ENCODE data around the gene RPS10.
"Not testable (repeated sequence)": the region's sequence is repeated elsewhere in the genome, so short reads cannot be mapped to it uniquely, and the experiment has no call there.

RPS10 gene

DNA sequence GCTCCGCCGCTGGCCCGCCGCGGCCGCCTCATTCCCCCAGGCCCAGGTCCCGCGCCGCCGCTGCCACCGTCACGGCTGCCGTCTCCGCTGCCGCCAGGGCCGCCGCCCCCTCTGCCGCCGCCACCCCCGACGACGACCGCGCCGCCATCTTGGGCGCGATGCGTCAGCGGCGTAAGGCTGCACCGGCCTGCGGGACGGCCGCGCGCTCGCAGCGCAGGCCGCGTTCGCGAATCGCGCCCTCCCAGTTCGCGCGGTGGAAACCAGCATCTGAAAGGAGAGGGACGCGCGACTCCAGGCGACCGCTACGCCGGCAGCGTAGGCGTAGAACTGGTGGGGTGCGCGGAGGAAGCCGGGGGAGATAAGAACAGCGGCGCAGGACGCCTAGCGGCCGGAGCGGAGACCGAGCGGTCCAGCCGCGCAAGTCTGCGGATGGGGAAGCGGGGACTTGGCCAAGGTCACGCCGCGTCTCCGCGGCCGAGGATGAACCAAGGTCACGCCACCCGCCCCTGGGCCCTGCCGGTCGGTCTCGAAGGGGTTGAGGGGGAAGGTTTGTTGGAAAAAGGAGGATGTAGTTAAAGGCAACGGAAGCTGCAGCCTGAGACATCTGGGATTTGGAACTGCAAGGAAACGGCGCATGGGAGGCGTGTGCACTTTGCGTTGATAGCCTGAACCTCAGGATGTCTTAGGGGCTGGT, 33.2 kb downstream of the RPS10 start, which contains the start of gene NUDT3:
Gene NUDT3 (minus strand): TSS at position 173 of the 694 bp plus-strand sequence. CDS start 307 bp downstream, outside the sequence.
- peak; percentile 82 for DNase-seq (ENCODE audit: low read depth)

DNA sequence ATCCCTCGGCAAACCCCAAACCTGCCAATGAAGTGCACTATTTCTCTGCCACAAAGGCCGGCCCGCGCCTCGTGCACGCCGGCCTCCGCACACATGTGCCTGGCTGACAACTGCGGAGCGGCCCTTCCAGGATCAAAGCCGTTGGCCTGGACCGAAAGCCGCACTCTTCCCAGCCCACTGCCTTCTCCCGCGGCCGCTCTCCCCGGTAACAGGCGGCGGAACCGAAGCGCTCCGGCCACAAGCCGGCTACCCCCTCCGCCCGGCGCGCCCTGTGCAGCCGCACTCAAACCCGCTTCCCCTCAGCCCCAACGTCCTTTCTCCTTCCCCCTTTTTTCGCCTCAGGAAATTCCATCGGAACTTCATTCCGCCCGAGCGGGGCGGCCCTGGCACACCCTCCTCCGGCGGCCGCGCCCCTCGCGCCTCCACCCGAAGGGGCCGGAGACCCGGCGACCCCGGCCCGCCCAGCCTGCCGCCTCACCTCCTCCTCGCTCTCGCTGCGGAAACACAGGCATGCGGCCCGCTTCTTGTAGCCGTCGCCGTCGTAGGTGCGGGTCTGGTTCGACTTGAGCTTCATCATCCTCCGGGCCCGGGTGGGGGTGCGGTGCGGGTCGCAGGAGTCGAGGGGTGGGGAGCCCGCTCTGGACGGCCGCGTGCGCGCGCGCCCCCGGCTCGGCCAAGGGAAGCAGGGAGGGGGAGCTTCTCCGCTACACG, 33.9 kb downstream of the RPS10 start:
- DNase-seq (ENCODE audit: low read depth) = peak; percentile 33

DNA sequence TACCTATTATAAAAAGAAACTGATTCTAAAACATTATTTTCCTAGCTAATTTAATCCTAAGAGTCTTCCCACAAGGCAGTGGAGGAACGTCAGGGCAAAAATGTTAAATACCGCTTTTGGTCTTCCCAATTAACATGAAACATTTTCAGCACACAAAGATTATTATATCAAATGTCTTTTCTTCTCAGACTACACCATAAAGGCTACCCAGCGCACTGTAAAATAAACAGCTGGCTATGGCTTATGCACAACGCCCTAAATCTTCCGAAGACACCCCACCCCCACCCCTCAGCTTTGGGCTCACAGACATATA, 34.4 kb downstream of the RPS10 start:
- DNase-seq (ENCODE audit: low read depth) = no peak

DNA sequence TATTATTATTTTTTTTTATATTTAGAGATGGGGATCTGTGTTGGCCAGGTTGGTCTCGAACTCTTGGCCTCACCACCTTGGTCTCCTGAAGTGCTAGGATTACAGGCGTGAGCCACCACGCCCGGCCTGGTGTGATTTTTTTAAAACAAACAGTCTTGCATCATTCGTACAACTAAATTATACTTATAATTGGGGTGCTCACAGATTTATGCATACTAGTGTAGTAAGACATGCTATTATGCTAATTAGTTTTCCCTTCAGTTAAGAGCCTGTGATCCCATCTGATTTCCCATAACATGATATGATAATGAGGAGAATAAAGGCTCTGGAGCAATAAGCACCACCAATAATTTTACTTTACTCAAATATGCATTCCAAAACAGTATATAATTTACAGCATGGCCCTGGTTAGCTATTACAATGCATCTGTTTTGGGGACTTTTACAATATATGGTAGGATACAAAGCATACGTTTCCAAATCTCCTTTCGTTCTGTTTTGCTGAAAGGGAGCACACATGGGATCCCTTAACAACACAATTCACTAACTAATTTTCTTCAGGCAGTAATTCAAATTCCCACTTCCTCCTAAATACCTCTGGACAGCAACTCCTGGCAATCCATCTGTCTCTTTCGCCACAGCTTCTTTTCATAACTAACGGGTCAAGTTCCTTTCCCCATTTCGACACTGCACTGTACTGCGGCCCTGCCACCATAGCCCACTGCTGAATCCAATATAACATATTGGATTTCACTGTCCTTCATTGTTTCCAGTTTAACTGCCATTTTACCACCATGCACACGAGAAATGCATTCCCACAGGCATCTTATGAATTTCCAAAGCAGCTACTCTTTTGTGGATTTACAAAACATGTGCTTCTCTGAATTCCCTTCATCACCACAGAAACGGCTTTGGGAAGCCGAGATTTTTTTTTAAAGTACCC, 35.1 kb downstream of the RPS10 start:
- DNase-seq (ENCODE audit: low read depth) = no peak

DNA sequence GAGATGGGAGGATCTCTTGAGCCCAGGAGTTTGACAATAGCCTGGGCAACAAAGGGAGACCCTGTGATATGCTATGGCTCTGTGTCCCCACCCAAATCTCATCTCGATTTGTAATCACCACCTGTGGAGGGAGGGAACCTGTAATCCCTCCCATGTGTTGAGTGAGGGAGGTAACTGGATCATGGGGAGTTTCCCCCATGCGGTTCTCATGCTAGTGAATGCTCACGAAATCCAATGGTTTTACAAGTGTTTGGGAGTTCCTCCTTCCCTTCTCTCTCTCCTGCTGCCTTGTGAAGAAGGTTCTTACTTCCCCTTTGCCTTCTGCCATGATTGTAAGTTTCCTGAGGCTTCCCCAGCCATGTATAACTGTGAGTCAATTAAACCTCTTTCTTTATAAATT, 36.8 kb downstream of the RPS10 start:
- DNase-seq (ENCODE audit: low read depth) = no peak

DNA sequence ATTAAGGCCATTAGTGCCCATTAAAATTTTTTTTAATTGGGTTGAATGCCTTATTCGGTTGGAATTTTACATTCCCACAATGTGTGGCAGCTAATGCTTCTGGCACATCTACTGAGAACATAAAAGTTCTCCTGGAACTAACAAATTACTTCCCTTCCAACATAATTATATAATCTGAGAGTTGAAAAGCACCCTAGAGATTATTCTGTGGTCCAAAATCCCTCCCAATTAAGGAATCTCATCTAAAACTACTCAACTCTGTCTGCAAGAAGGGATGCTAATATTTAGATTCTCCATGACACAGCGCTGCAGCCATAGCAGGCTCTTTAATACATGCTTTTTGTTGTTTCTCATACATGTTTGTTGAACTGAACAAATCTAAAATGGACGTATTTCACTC, 37.4 kb downstream of the RPS10 start:
- no peak for DNase-seq (ENCODE audit: low read depth)

DNA sequence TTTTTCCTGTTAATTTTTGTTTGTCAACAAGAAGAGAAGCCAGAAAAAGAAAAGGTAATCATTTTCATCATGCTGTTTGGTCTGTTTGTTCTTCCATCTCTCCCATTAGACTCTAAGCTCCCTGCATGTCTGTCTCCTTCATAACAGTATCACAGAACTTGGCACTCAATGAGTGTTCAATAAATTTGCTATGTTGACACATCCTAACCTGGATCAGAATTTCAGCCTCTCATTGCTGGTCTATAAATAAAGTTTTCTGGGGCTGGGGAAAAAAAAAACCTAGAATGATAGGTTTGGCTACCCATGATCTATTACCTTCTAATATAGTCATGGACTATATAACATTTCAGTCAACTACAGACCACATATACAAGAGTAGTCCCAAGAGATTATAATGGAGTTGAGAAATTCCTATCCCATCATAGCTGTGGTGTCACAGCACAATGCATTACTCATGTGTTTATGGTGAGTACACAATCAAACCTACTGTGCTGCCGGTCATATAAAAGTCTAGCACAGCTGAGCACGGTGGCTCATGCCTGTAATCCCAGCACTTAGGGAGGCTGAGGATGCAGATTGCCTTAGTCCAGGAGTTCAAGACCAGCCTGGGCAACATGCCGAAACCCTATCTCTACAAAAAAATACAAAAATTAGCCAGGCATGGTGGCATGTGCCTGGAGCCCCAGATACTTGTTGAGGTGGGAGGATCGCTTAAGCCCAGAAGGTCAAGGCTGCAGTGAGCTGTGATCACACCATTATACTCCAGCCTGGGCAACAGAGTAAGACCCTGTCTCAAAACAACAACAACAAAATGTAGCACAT, 39.3 kb downstream of the RPS10 start:
- DNase-seq (ENCODE audit: low read depth) = no peak

DNA sequence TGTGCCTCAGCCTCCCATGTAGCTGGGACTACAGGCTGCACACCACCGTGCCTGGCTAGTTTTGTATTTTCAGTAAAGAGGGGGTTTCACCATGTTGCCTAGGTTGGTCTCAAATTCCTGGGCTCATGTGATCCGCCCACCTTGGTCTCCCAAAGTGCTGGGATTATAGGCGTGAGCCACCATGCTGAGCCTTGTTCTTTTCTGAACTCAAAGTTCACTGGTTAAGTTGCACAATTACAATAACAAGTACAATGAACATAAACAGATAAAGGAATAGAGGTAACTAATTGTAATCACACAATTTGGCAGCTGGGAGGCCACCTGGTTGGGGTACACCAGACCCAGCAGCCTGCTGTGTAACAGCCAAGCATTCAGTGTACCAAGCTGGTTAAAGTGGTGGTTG, 40.1 kb downstream of the RPS10 start:
- DNase-seq (ENCODE audit: low read depth) = no peak

DNA sequence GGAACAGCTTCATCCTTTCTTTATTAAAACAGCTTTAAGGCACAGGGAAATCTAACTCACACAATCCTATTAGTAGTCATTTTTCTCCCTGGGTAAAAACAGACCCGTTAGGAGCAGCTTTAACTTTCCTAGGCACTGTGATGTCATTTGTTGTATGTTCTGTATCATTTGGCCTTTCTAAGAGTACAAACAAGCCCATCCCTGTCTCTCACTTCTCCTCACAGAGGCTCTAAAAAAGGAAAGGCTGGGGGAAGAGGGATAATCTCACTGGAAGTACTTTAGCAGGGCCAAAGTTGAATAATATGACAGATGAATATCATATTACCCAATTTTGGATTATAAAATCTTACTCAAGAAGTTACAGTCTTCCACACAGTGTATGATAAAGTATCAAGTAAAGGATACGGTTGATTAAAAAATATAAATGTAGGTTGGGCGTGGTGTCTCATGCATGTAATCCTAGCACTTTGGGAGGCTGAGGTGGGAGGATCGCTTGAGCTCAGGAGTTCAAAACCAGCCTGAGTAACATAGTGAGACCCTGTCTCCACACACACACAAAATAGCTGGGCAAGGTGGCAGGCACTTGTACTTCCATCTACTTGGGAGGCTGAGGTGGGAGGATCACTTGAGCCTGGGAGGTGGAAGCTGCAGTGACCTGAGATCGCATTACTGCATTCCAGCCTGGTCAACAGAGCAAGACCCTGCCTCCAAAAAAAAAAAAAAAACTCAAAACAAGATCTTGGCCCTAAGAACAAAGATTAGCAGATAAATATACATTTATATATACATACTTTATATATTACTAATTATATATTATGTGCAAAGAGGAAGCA, 41.3 kb downstream of the RPS10 start:
- no peak for DNase-seq (ENCODE audit: low read depth)

DNA sequence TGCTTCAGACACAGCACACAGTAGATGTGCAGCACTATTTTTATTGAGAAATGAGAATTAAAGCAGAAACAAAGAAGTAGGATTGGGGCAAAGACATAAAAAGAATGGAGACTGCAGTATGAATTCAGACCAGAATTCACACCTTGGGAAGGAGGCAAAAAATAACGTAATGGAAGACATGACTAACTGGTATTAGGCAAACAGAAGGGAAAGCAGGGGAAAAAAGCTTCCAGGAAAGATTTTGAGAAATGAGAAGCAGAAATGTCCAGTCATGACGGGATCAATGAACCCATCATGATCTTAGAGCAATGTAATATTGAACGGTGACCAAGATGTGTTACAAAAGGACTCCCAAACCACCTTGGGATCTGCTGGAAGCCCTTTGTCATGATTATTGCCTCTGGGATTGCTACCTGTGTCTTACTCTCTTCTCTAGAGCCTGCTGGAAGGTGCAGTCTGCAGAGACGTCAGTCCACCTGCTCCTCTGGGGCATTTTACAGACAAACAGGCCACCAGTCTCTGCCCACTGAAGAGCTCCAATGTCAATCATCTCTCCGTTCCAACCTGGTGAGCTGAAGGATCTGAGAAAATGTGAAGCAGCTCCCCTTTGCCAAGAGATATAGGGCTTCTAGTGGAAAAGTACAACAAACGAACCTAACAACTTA, 42.1 kb downstream of the RPS10 start:
- DNase-seq (ENCODE audit: low read depth) = no peak

DNA sequence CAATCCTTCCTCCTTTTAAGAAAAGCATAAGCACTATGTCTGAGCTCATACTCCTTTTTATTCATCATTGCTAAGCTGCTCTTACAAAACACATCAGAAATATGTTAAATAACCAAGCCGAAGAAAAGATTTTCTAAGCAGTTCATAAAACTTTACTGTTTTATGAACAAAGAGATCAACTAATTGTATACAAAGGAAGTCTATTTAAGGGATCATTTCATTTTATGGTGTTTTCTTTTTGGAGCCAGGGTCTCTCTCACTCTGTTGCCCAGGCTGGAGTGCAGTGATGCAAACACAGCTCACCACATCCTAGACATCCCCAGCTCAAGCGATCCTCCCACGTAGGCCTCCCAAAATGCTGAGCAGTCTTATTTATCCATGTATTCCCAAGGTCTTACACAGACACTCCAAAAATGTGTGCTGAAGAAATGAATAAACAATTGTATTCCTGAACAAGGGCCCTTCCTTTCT, 42.7 kb downstream of the RPS10 start:
- no peak for DNase-seq (ENCODE audit: low read depth)

DNA sequence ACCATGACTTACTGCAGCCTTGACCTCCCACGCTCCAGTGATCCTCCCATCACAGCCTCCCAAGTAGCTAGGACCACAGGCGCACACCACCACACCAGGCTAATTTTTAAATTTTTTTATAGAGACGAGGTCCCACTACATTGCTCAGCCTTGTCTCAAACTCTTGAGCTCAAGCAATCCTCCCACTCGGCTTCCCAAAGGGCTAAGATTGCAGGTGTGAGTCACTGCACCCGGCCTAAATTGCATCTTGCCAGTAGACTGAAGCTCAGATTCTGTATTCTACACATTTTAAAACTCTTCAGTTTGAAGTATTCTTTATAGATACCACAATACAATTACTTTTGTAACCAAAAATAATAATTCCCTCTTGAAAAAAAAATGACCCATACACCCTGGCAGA, 44.8 kb downstream of the RPS10 start:
- DNase-seq (ENCODE audit: low read depth) = no peak

DNA sequence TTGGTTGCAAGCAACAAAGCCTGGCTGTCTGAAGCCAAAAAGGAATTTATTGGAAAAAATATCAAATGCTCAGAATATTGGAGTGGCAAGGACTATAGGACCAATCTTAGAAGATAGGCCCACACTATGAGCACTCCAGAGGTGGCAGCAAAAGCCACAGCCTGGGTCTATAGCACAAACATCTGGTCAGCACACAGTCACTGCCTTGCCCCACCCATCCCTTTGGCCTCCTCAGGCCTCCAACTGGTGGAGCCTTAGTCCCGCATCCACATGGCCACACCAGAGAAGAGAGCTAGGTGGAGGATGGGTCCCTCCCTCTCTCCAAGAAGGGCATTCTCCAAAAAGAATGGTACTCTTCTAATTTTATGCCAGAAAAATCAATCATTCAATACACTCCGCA, 47.4 kb downstream of the RPS10 start:
- no peak for DNase-seq (ENCODE audit: low read depth)

DNA sequence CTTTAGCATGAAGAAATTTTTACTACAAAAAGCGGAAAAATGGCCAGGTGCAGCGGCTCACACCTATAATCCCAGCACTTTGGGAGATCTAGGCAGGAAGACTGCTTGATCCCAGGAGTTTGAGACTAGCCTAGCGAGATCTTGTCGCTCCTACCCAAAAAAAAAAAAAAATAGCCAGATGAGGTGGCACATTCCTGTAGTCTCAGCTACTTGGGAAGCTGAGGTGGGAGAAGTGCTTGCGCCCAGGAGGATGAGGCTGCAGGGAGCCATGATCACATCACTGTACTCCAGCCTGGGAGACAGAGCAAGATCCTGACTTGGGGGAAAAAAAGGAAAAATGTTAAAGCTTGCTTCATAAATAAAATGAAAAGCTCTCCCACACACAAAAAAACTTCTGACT, 47.9 kb downstream of the RPS10 start:
- DNase-seq (ENCODE audit: low read depth) = no peak

DNA sequence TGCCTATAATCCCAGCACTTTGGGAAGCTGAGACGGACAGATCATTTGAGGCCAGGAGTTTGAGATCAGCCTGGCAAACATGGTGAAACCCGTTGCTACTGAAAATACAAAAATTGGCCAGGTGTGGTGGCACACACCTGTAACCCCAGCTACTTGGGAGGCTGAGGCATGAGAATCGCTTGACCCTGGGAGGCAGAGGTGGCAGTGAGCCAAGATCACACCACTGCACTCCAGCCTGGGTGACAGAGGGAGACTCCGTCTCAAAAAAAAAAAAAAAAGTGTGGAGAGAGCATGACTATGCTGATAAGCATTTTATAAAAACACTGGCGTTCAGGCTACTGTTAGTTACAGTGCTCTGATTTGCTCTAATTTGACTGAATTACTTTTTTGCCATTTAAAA, 48.3 kb downstream of the RPS10 start:
- DNase-seq (ENCODE audit: low read depth) = not testable (repeated sequence)

DNA sequence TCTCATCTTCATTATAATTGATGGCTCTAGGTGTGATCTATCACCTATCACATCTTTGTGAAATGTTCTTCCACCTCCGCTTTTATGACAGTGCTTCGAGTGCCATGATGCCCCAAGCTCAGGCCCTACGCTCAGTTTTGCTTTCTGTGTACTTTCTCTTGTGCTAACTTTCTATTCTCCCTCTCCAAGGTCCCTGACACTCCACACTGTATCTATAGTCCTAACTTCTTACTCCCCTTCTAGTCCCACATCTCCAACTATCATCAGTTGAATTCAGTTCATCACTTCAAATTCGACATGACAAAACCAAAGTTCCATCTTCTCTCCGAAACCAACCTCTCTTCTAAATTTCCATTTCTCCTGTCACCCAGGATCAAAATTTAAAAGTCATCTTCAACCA, 50.0 kb downstream of the RPS10 start:
- no peak for DNase-seq (ENCODE audit: low read depth)

DNA sequence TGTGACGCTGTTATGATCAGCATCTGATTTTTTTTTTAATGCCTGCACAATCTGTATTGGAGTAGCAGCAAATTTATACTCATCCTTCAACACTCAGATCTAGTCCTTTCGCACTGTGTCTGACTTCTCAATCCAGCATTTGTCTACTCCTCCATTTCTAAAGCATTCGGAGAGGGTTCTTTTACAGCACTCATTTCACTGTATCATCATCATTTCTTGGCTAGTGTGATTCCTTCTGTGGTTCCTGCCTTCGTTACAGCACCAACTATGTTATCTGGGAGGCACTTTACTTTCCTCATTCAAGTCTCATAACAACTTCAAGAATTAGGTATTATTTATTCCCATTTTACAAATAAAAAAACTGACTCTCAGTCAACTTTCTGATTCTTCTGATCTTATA, 51.4 kb downstream of the RPS10 start:
- no peak for DNase-seq (ENCODE audit: low read depth)

DNA sequence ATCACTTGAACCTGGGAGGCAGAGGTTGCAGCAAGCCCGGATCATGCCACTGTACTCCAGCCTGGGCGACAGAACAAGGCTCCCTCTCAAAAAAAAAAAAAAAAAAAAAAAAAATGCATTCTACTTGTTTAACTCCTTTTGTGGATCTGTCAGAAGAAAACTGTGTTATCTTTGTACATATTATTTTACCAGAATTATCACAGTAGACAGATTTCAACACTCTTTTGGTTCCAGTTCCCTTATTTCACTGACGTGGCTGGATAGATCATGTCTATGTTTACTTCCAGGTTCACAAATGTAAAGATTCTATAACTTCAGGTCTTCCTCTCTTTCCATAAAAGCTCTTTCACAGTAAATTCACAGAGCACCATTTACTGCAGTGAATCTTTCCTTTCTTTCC, 51.8 kb downstream of the RPS10 start:
- no peak for DNase-seq (ENCODE audit: low read depth)

DNA sequence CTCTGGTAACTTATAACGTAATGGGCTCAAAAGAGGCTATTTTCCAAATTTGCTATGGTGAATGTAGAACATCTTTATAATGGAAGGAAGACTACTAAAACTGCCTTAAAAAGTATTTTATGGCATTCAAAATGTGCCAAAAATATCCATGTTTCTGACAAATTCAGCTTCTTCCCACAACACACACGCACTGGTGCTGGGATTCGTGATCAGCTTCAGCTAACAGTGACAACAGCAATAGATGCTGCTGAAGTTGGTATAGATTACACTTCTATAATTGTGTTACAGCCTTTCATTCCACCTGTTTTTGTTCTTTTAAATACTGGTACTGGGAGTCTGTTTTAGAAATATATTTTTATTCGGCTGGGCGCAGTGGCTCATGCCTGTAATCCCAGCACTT, 52.4 kb downstream of the RPS10 start:
- no peak for DNase-seq (ENCODE audit: low read depth)

DNA sequence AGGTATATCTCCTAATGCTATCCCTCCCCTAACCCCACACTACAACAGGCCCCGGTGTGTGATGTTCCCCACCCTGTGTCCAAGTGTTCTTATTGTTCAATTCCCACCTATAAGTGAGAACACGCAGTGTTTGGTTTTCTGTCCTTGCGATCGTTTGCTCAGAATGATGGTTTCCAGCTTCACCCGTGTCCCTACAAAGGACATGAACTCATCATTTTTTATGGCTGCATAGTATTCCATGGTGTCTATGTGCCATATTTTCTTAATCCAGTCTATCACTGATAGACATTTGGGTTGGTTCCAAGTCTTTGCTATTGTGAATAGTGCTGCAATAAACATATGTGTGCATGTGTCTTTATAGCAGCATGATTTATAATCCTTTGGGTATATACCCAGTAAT, 54.0 kb downstream of the RPS10 start:
- not testable (repeated sequence) for DNase-seq (ENCODE audit: low read depth)

Data from stimulated activated CD8-positive, alpha-beta memory T cell treated with anti-CD3 and anti-CD28 coated beads, Interleukin-7, amount 100 ng/mL, for 24 hours (primary cell).